GM21447 (cell line): ENCODE data around the gene CALN1.

Experiments used
- ATAC-seq: cut with Tn5 transposase; IDR thresholded peaks from one replicate; pipeline ENCODE4 v1.9.1; 2021; ENCODE audit not compliant: unreplicated experiment

Gene CALN1

DNA sequence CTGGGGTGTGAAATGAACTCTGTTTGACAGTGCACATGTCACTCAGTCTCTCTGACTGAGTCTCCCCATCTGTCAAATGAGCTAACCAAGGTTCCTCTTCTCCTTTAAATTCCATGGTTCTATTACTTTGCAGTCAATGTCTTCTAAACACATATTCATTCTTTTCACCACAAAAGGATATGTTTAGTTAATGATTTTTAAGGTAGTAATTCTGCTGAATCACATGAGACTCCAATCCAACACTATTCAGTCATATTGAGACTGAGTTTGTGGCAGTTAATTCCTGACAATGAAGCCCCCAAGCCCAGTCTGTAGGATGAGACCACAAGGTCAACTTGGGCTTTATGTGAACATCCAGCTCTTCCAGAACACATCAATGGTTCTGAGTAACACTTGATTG, 85.3 kb downstream of the CALN1 start:
- ATAC-seq: no peak

DNA sequence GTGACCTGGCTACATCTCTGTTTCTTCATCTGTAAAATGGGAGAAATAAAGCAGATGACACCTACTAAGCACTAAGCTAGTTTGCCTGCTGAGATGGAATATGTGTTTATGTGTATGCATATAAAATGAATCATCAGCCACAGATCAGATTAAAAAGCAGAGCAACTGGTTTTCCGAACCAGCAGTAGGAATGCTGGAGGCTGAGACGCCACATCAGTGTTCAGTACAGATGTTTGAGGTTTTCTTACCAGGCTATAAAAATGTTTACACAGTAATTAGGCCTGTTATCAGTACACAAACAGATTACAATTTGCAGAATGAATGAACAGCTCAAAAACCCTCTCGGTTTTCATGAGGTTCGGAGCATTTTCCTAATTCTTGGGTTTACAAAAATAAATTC, 85.8 kb downstream of the CALN1 start:
- ATAC-seq: no peak

DNA sequence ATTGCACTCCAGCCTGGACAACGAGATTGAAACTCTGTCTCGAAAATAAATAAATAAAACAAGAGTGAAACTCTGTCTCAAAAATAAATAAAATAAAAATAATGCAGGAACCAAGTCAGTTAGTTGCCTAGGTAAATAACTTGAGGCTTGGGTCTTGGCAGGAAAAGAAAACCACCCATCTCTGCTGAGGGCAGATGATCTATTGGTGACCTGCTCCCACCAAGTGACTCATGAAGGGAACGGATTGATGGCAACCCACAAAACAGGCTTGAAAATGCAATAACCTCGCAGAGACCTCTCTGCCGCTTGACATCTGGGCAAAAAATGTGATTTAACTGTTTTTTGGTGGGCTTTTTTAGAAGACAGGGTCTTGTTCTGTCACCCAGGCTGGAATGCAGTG, 86.6 kb downstream of the CALN1 start:
- no peak for ATAC-seq

DNA sequence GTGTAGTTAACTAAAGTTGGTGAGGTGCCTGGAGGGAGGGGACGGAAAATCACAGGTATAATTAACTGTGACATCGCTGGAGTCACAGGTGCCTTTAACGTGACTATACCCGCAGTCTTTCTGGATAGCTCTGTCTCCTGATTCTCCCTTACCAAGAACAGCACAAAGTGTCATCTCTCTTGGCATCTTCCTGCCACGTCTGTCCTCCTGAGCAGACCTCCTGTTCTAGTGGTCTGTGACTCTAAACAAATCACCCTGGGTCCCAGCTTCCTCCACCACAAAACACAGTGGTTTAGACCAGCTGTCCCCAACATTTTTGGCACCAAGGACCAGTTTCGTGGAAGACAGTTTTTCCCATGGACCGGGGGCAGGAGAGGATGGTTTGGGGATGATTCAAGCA, 90.5 kb downstream of the CALN1 start:
- ATAC-seq: no peak

DNA sequence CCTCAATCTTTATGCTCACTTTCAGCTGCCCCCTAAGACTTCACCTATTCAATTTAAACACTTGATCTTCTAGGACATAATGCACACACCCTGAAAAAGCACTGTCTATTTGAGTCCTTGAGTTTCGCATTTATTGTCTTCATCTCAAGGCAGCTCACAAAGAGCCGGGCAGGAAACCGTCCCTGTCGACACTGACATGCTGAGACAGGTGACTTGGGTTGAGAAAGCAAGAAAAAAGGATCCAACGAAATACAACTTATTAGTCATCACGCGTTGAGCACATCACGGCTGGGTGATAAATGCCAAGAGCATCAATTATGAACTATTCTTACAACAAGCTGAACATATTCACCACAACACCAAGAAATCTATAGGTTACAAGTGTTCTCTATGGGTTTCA, 91.1 kb downstream of the CALN1 start:
- ATAC-seq: no peak

DNA sequence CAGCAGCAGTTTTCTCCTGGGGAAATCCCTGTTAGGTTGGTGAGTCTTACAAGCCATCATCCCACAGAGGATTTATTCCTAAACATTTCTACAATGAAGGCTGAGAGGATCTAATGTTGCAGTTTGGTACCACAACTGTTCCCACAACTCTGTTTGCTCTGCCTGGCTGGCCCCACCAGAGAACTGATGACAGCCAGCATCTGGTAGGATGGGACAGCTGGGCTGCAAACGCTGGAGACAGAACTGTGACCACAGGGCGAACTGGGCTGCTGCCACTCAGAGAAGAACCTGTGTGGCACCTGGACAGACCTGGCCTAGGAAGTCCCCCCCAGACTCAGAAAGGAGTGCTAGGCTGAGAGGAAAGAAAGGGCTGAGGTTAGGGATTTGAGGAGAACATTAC, 94.8 kb downstream of the CALN1 start:
- no peak for ATAC-seq

DNA sequence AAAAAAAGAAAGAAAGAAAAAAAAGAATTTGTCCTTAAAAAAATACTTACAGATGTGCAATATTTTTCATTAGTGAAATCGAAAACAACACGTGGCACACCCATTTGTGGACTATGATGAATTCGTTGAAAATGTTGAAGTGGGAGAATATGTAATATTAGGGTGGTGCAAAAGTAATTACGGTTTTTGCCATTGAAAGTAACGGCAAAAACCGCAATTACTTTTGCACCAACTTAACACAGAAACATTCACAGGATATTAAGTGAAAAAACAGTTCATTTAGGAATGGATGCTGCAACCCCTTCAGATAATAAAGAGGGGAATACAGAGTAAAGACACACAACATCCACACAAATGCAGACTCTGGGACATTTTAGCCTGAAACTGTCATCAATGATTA, 96.0 kb downstream of the CALN1 start:
- ATAC-seq: no peak

DNA sequence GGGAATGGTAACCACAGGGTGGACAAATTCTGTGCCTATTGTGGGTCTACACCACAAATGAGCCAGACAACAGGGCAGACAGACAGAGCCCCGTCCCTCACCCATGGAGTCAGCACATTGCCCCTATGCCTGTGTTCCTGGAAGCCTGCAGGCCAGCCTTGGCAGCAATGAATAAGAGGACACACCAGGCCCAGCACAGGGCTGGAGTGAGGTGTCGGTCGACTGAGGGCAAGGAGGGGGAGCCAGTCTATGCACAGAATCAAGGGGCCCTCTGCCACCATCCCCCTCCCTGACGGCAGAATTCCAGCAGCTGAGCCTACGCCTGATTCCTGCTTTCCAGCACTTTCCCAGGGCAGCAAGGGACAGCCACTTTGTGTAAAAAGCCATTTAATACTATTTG, 98.2 kb downstream of the CALN1 start:
- ATAC-seq: no peak

DNA sequence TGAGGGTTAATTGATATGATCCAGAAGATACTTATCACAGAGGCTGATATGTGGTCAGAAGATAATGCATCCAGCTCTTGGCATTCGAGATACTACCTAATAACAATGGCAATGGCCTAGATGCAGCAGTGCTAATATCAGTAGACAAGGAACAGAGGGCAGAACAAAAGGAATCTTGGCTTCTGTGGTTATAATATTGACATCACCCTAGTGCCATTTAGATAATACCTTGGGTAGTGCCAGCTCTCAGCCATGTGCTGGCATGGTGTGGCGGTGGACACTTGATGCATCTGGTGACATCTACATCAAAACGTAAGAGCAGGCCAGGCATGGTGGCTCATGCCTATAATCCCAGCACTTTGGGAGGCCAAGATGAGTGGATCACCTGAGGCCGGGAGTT, 101.8 kb downstream of the CALN1 start:
- no peak for ATAC-seq

DNA sequence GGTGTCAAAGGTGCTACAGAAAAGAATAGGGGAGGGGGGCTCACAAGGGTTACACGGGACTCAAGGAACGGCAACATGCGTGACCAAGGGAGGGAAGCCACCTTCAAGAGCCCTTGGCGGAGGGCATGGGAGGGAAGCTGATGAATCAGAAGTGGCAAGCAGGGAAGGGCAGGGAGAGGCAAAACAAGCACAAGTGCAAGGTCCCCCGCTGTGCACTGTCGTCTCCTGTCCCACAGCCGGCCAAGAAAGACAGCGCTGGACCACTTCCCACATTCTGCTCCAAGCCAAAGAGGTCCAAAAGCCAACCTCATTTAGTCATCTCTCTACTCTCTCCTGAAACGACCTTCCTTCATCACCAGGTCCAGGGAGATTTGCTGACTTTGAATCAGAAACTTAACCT, 102.7 kb downstream of the CALN1 start:
- no peak for ATAC-seq

DNA sequence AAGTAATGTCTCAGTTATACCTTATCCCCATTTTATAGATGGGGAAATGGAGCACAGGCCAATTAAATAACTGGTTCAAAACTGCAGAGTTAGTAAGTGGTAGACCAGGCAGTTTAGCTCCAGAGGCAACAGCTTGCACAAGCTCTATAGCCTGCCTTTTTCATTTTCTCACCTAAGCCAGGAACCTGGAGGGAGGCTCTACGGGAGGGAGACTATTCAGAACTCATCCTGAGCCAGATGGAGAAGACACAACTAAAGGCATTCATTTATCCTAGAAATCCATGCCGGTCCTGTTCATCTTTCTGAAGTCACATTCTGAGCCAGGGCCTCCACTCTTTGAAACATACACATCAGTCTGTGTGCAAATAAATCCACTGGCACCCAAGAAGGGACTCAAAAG, 103.2 kb downstream of the CALN1 start:
- ATAC-seq: no peak

DNA sequence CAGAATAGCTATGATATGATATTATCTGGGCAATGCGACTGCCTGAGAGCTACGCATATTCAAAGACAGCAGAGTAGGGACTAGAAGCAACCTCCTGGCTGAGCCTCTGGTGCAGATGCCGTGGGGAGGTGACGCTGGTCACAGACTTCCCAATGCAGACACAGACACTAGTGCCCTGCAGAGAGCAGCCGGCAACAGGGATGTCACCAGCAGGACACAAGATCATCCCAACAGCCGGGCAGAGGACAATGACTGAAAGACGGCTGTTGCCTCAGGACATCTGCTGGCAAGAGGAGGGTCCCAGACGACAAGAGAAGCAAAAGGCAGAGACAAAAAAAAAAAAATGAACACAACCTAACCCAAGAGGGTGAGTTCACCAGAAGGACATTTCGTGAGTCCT, 104.6 kb downstream of the CALN1 start:
- ATAC-seq: no peak

DNA sequence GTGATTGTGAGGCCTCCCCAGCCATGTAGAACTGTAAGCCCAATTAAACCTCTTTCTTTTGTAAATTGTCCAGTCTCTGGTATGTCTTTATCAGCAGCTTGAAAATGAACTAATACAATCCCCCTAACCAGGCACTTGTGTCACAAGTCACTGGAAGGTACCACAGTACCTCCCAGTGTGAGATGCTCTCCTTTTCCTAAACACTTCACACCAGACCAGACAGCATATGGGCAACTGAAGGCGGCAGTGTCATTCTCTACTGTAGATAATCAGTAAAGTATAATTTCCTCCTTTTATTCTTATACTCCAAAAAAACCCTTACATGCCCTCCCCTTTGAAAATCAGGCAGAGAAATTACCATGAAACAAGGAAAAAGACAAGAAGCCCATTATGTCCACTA, 113.2 kb downstream of the CALN1 start:
- ATAC-seq: no peak

DNA sequence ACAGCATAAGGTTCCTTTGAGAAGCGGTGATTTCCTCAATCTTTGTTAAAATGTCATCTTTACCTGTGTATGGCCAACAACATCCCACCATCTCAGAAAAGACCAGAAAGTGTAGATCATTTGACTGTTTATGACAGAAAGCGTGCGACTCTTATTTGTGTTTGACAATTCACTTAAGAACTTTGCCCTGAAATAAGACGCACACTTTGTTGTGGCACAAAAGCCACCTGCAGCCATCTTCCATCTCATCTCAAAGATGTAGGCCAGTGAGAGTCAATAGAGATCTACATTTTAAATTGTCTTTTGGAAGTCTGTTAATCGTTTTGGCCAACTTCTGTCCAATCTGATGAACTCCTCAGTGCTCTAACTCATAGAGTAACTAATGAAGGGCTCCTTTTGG, 114.0 kb downstream of the CALN1 start:
- ATAC-seq: no peak

DNA sequence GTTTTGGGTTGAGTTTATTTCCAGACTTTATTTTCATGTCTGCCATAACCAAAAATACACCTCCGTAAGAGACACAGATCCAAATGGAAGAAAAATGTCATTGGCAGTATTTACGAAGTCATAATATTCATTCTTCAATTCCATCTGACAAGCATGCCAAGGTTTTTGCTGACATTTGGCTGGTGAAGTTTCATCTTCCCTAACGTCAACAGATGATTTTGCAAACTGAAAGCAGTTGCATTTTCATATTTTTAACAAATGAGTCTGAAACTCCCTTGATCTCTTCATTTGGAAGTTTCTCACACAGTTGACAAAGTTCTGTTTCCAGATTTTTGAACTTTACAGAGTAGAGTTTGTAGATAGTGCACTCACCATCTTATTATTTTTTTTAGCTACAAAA, 114.5 kb downstream of the CALN1 start:
- ATAC-seq: no peak

DNA sequence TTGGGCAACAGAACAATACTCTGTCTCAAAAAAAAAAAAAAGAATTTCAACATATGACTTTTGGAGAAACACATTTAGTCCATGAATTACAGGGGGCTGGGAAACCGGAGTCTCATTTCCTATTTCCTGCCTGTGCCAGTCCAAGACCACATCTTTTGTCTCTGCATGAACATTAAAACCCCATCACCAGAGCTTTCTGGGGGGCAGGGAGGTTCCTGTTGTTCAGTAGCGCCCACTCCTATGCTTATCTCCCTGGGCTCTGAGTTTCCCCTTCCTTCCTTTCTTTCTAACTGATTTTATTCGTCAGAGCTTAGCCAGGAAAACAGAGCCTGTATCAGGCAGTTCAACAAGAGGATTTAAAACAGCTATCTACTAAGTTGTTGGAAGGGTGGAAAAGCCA, 119.3 kb downstream of the CALN1 start:
- ATAC-seq: no peak

DNA sequence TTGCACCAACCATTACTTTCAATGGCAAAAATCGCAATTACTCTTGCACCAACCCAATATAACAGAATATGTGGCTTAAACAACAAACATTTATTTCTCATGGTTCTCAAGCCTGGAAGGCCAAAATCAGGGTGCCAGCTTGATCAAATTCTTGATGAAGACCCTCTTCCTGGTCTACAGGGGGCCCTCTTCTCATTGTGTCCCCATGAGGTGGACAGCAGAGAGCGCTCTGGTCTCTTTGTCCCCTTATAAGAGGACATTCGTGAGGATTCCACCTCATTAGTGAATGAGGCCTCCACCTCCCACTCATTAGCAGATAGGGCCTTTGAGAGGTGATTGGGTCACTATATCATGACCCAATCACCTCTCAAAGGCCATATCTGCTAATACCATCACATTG, 120.0 kb downstream of the CALN1 start:
- no peak for ATAC-seq

DNA sequence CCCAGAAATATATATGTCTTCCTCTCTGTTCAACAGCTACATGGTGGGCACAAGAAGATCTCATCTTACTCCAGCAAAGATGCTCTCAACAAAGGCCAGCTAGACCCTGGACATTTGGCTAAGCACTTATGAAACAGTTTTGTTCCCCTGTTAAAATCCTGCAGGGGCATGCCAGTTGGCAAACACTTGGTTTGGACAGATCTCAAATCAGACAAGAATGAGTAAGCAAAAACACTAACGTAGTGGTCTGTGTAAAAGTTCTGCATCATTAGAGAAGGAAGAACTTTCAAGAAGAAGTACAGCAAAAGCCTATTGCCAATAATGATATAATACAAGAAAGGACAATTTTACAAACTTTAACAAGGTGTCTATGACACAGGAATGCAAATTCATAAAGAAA, 125.6 kb downstream of the CALN1 start:
- no peak for ATAC-seq

DNA sequence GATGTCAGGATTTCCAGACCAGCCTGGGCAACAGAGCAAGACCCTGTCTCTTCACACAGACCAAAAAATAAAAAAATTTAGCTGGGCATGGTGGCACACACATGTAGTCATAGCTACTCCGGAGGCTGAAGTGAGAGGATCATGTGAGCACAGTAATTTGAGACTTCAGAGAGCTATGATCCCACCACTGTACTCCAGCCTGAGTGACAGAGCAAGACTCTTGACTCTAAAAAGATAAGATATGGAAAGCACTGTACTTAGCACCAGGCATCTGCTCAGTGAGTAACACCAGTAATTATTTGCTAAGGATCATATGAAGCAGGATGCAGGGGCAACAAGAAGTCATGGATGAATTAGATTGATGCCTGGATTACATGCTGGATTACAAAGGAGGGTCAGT, 128.8 kb downstream of the CALN1 start:
- ATAC-seq: no peak

DNA sequence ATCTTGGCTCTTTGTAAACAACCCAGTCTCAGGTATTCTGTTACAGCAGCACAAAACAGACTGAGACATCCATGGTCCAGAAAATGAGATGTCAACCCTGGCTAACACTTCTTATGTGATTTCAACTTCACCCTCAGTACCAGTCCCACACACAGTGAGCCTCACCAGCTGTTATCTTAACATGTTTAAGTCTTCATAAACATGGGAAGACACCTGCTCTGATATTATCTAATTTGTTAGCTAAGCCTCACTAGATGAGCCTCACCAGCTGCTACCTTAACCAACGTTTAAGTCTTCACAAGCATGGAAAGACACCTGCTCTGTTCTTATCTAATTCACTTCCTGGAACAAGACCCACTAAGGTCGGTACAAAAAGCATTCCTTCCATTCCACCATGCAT, 130.8 kb downstream of the CALN1 start:
- ATAC-seq: no peak

DNA sequence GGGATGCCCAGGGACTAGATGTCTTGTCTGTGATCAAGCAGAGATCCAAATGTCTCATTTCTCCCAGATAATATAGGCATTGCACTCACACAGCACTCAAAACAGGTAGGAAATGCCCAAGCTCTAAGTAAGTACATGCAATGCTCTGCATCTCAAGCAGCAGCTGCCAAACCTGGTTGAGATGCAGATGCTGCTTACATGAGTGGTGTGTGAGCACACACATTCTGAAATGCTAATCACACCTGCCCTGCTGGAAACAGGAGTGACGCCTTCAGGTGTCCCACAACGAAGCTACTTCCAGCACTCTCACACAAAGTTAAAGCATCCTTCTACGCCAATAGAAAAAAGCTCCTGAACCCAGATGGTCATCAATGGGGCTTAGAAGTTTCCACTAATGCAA, 132.9 kb downstream of the CALN1 start:
- ATAC-seq: no peak

DNA sequence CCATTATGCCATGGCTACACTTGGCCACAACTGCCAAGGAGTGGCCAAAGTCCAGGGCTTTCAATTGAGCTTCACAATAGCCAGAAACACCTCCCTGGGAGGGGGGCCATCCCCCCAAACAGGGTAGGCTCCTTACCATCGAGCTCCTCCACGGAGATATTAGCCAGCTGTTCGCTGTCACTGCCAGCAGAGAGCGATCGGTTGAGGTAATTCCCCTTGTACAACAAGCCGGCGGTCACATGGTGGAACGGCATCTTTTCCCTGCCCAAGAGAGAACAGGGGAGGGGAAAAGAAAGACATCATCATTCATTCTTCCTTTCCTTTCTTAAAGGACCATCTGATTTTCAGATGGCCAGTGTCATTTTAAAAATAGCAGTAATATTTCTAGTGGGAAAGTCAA, 133.6 kb downstream of the CALN1 start:
- ATAC-seq: no peak

DNA sequence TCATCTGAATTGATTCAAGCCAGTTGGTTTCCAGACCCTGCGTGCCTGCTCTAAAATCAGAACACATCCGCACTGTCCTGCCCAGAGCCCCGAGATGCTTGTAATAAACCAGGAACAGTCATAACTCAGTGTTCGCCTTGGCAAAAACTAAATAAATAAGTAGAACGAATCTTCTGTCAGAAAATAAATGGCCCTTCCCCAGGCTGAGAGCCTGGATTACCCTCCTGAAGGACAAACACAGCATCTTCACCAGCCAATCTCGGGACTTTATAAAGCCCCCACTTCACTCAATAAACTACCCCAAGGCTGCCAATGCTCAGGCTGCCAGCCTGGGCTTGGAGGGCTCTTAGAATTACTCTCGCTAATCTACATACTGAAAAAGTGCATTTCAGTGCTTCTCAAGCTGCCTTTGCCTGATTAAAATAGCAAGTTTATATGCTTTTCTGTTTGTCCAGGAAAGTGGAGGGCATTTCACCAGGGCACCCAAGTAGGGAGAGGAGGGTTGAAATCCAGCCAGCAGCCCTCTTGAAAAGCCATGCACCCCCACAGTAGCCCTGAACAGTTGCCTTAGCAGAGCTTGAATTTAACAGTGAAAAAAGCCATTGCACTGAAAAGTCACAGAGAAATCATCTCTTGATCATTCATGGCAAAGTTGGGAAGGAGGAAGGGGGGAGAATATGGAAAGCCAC, 136.6 kb downstream of the CALN1 start:
- ATAC-seq: no peak

DNA sequence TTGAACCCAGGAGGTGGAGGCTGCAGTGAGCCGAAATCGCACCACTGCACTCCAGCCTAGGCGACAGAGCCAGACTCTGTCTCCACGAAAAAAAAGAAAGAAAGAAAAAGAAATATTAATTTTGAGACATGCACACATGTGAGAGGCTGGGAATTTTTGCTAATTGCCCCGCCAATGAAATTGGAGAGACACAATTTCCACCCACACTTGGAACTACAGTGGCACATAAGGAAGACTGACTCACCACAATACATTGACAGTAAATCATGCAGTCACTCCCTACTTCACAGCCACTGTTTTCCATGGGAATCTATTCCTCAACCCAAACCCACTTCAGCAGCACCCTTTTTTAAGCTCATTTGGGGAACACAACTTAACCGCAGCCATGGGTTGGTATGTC, 139.7 kb downstream of the CALN1 start:
- no peak for ATAC-seq
